HFFc6 (cell line): ENCODE results near the gene ATP2B2. TPM values are rescaled to one million over a fixed set of nuclear protein-coding genes. Genes with fewer than 3 reads are reported as not detected.
"Not testable (repeated sequence)": the region's sequence is repeated elsewhere in the genome, so short reads cannot be mapped to it uniquely, and the experiment has no call there.

ENCODE experiments used
- DNase-seq: peaks from one replicate; pipeline ENCODE4 v3.0.0-alpha.2; 2018
- H3K27ac Mint-ChIP-seq: 2 replicates; pipeline ENCODE4 v1.8.0; 2020; ENCODE audit warnings: mild to moderate bottlenecking, mixed read lengths
- H3K27me3 Mint-ChIP-seq: 2 replicates; pipeline ENCODE4 v1.8.0; 2021; ENCODE audit warnings: mild to moderate bottlenecking, moderate library complexity, mixed read lengths; ENCODE audit not compliant: insufficient read depth
- H3K36me3 Mint-ChIP-seq: 2 replicates; pipeline ENCODE4 v1.8.0; 2021; ENCODE audit warnings: low read depth, mixed read lengths
- H3K4me1 Mint-ChIP-seq: 2 replicates; pipeline ENCODE4 v1.8.0; 2020; ENCODE audit warnings: low read depth, mixed read lengths
- H3K4me3 Mint-ChIP-seq: 2 replicates; pipeline ENCODE4 v1.8.0; 2020; ENCODE audit warnings: mild to moderate bottlenecking, moderate library complexity, mixed read lengths
- H3K9me3 Mint-ChIP-seq: 2 replicates; pipeline ENCODE4 v1.8.0; 2020; ENCODE audit warnings: mild to moderate bottlenecking, mixed read lengths
- CTCF ChIP-seq: fragments of 200-600 bp; sonication (generic); IDR thresholded peaks from 2 replicates; pipeline ENCODE4 v1.5.0; 2021; ENCODE audit warnings: antibody characterized with exemption, mild to moderate bottlenecking
- total RNA-seq, 6 experiments: library from RNA; stranded (reverse); fragmentation: NEBNext Ultra II Directional; extraction: Animal tissue kit (Norgen Biotek cat#: 25700); gene quantifications; 2 replicates in 1 of 6; 3 replicates in 5 of 6; pipeline ENCODE4 v1.2.3, GENCODE V29; 2021

ATP2B2 gene
- total RNA-seq, 6 experiments from 2014 or later, result not detected

GRCh38 chr3:10299679-10300078 lies 205.7 kb downstream of the ATP2B2 start:
- H3K36me3 Mint-ChIP-seq, result peaks cover 42% of the 10 kb centered on the region
- no peak for TF ChIP-seq CTCF
- H3K27ac Mint-ChIP-seq, result peak overlapping the region; percentile 48; the same call in 1 of the 2 replicates
- no peak overlapping the region for H3K4me3 Mint-ChIP-seq
- H3K27me3 Mint-ChIP-seq, result peaks cover 3% of the 10 kb centered on the region; the same call in 1 of the 2 replicates
- no peak for DNase-seq
- 0 out of 2 replicates have a peak, but pooled peaks cover 6% of the 10 kb centered on the region for H3K4me1 Mint-ChIP-seq
- no peaks in the 10 kb centered on the region for H3K9me3 Mint-ChIP-seq

- DNase-seq, result no peak
- no peaks in the 10 kb centered on the region for H3K9me3 Mint-ChIP-seq
- H3K27me3 Mint-ChIP-seq, result peaks cover 3% of the 10 kb centered on the region; the same call in 1 of the 2 replicates
- H3K27ac Mint-ChIP-seq, result peak overlapping the region; percentile 48; the same call in 1 of the 2 replicates
- TF ChIP-seq CTCF, result no peak
- no peak overlapping the region for H3K4me3 Mint-ChIP-seq
- 0 out of 2 replicates have a peak, but pooled peaks cover 6% of the 10 kb centered on the region for H3K4me1 Mint-ChIP-seq
- H3K36me3 Mint-ChIP-seq, result peaks cover 42% of the 10 kb centered on the region
Measured at GRCh38 chr3:10299175-10299574, 206.2 kb downstream of the ATP2B2 start.

GRCh38 chr3:10298064-10298463 lies 207.3 kb downstream of the ATP2B2 start:
- H3K27ac Mint-ChIP-seq, DNase-seq, H3K4me1 Mint-ChIP-seq, H3K9me3 Mint-ChIP-seq, H3K27me3 Mint-ChIP-seq, H3K4me3 Mint-ChIP-seq: not testable (repeated sequence)
- peaks cover 34% of the 10 kb centered on the region for H3K36me3 Mint-ChIP-seq

- Mint-ChIP-seq H3K4me1 (no peaks in the 10 kb centered on the region), H3K27me3 (no peaks in the 10 kb centered on the region; the same call in 1 of the 2 replicates), H3K4me3 (no peak overlapping the region), H3K27ac (no peak overlapping the region), H3K9me3 (no peaks in the 10 kb centered on the region), H3K36me3 (peaks cover 13% of the 10 kb centered on the region)
- no peak for DNase-seq
- TF ChIP-seq CTCF, result no peak
Measured at GRCh38 chr3:10294030-10294586, 211.3 kb downstream of the ATP2B2 start.

GRCh38 chr3:10292505-10293419 lies 212.6 kb downstream of the ATP2B2 start, which contains the start of gene GHRL:
Gene GHRL, minus strand, starts transcription at chr3:10292947. Its CDS starts 2,767 bp downstream, at chr3:10290180.
- Mint-ChIP-seq H3K4me3 (no peak within 1 kb of the TSS), H3K9me3 (no peaks in the 10 kb centered on the region), H3K27me3 (no peaks in the 10 kb centered on the region; the same call in 1 of the 2 replicates), H3K36me3 (peaks cover 13% of the 10 kb centered on the region), H3K4me1 (no peaks in the 10 kb centered on the region), H3K27ac (no peak within 1 kb of the TSS)
- no peak for DNase-seq
- no peak for TF ChIP-seq CTCF

GRCh38 chr3:10291641-10292040 lies 213.7 kb downstream of the ATP2B2 start:
- peaks cover 6% of the 10 kb centered on the region; the same call in 1 of the 2 replicates for H3K4me1 Mint-ChIP-seq
- H3K9me3 Mint-ChIP-seq, result no peaks in the 10 kb centered on the region
- H3K4me3 Mint-ChIP-seq, result no peak overlapping the region
- H3K27ac Mint-ChIP-seq, result peak overlapping the region; percentile 56
- no peaks in the 10 kb centered on the region; the same call in 1 of the 2 replicates for H3K27me3 Mint-ChIP-seq
- peaks cover 7% of the 10 kb centered on the region for H3K36me3 Mint-ChIP-seq
- no peak for TF ChIP-seq CTCF
- DNase-seq, result no peak
